Right renal pelvis (tissue), 4 donors: Measurements from ENCODE around the gene TIMM21. TPM values are rescaled to one million over a fixed set of nuclear protein-coding genes. Genes with fewer than 3 reads are reported as not detected.

Experiments used
- DNase-seq, 4 donors: peaks; one replicate each; pipeline ENCODE4 v3.0.0-alpha.2; 2013; ENCODE audit warnings: low read depth in 4 of 4, low spot score in 3 of 4, missing footprints in 1 of 4
- polyA plus RNA-seq, 4 donors: library from polyadenylated mRNA; unstranded; fragments of 120-200 nt; gene quantifications; one replicate each; pipeline ENCODE4 v1.2.1, GENCODE V29; 2013; ENCODE audit not compliant: insufficient read length in 4 of 4

Gene TIMM21
- polyA plus RNA-seq, 4 donors = 63.6 to 75.6 (median 68.0) TPM

GRCh38 chr18:74142252-74142651 is 6.1 kb upstream of the TIMM21 start:
- DNase-seq = no peak

- DNase-seq = no peak
Observed at GRCh38 chr18:74146756-74147155, 1.6 kb upstream of the TIMM21 start.

GRCh38 chr18:74147491-74147778 is 888 bp upstream of the TIMM21 start:
- DNase-seq = no peak

- no peak for DNase-seq
Observed at GRCh38 chr18:74148543-74149070, 284 bp downstream of the TIMM21 start.

GRCh38 chr18:74149878-74150277 is 1.6 kb downstream of the TIMM21 start:
- no peak for DNase-seq

GRCh38 chr18:74152270-74152669 is 3.9 kb downstream of the TIMM21 start:
- DNase-seq = no peak

- no peak for DNase-seq
Observed at GRCh38 chr18:74152857-74153256, 4.5 kb downstream of the TIMM21 start.

- no peak for DNase-seq
Observed at GRCh38 chr18:74153377-74153776, 5.1 kb downstream of the TIMM21 start.

- no peak for DNase-seq
Observed at GRCh38 chr18:74153793-74154192, 5.5 kb downstream of the TIMM21 start.

GRCh38 chr18:74154716-74155115 is 6.4 kb downstream of the TIMM21 start:
- DNase-seq = no peak

- no peak for DNase-seq
Observed at GRCh38 chr18:74155276-74155675, 7.0 kb downstream of the TIMM21 start.

- DNase-seq = no peak
Observed at GRCh38 chr18:74163019-74163660, 14.8 kb downstream of the TIMM21 start.

GRCh38 chr18:74166386-74166785 is 18.1 kb downstream of the TIMM21 start:
- DNase-seq = no peak

- no peak for DNase-seq
Observed at GRCh38 chr18:74171910-74172606, 23.7 kb downstream of the TIMM21 start.

- DNase-seq = no peak
Observed at GRCh38 chr18:74172697-74173433, 24.5 kb downstream of the TIMM21 start.

- DNase-seq = no peak
Observed at GRCh38 chr18:74173434-74173750, 25.1 kb downstream of the TIMM21 start.

GRCh38 chr18:74175658-74176057 is 27.3 kb downstream of the TIMM21 start:
- DNase-seq = no peak

GRCh38 chr18:74178884-74179283 is 30.6 kb downstream of the TIMM21 start:
- DNase-seq = no peak

GRCh38 chr18:74179623-74180199 is 31.4 kb downstream of the TIMM21 start:
- DNase-seq = no peak

- no peak for DNase-seq
Observed at GRCh38 chr18:74182335-74182734, 34.0 kb downstream of the TIMM21 start.

GRCh38 chr18:74183130-74183529 is 34.8 kb downstream of the TIMM21 start:
- DNase-seq = no peak

- no peak for DNase-seq
Observed at GRCh38 chr18:74184875-74185274, 36.6 kb downstream of the TIMM21 start.
